MM.1S (cell line): Measurements from ENCODE around the gene SERTM1.

Experiments
- EZH2 ChIP-seq: fragments of 300-600 bp; sonication (generic); optimal IDR thresholded peaks from 2 replicates; pipeline ENCODE3; 2017; ENCODE audit warnings: low read depth, mild to moderate bottlenecking, antibody characterized with exemption, low read length, mixed read lengths
- TF ChIP-seq, protein P1 (sequence below): fragments of 300-600 bp; sonication (generic); IDR thresholded peaks from 2 replicates; pipeline ENCODE4 v1.5.1; 2016; ENCODE audit warnings: antibody characterized with exemption, low read length, mixed read lengths

- TF ChIP-seq, protein P1, sequence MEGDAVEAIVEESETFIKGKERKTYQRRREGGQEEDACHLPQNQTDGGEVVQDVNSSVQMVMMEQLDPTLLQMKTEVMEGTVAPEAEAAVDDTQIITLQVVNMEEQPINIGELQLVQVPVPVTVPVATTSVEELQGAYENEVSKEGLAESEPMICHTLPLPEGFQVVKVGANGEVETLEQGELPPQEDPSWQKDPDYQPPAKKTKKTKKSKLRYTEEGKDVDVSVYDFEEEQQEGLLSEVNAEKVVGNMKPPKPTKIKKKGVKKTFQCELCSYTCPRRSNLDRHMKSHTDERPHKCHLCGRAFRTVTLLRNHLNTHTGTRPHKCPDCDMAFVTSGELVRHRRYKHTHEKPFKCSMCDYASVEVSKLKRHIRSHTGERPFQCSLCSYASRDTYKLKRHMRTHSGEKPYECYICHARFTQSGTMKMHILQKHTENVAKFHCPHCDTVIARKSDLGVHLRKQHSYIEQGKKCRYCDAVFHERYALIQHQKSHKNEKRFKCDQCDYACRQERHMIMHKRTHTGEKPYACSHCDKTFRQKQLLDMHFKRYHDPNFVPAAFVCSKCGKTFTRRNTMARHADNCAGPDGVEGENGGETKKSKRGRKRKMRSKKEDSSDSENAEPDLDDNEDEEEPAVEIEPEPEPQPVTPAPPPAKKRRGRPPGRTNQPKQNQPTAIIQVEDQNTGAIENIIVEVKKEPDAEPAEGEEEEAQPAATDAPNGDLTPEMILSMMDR = no peak
- TF ChIP-seq EZH2 = no peak
Measured at GRCh38 chr13:36718686-36719085, 44.9 kb downstream of the SERTM1 start.
